Breast epithelium (tissue), 4 donors: ENCODE measurements around the gene OS9. TPM values are rescaled to one million over a fixed set of nuclear protein-coding genes. Genes with fewer than 3 reads are reported as not detected.

Experiments
- DNase-seq, 2 donors: peaks; one replicate each; pipeline ENCODE4 v3.0.0-alpha.2; 2019; ENCODE audit warnings: low spot score in 2 of 2
- H3K27ac ChIP-seq, 2 donors: fragments of 200-600 bp; sonication (generic) in 1 of 2; one replicate each; pipeline ENCODE4 v1.5.1; 2016 to 2019; ENCODE audit warnings: mild to moderate bottlenecking in 1 of 2
- H3K27me3 ChIP-seq, 2 donors: fragments of 200-600 bp; sonication (generic) in 1 of 2; one replicate each; pipeline versions ENCODE4 v1.5.1 to v1.6.0; 2017 to 2019; ENCODE audit warnings: control low read depth in 1 of 2, mild to moderate bottlenecking in 1 of 2
- H3K36me3 ChIP-seq: fragments of 200-600 bp; one replicate; pipeline ENCODE4 v1.5.1; 2019
- H3K4me1 ChIP-seq, 2 donors: fragments of 200-600 bp; sonication (generic); one replicate each; pipeline ENCODE4 v1.5.1; 2016 to 2019; ENCODE audit warnings: control low read depth in 1 of 2
- H3K4me3 ChIP-seq, 3 donors: fragments of 200-600 bp; sonication (generic); 1 replicate in 2 of 3; 2 replicates in 1 of 3; pipeline ENCODE4 v1.5.1; 2016 to 2019; ENCODE audit warnings: mild to moderate bottlenecking in 3 of 3, moderate library complexity in 2 of 3
- H3K9me3 ChIP-seq, 2 donors: fragments of 200-600 bp; sonication (generic) in 1 of 2; one replicate each; pipeline ENCODE4 v1.5.1; 2016 to 2019; ENCODE audit warnings: control low read depth in 1 of 2
- POLR2A ChIP-seq: fragments of 450-650 bp; IDR thresholded peaks from one replicate; pipeline ENCODE4 v1.6.1; 2016; ENCODE audit warnings: antibody characterized with exemption, mild to moderate bottlenecking, moderate library complexity
- POLR2AphosphoS5 ChIP-seq, 3 donors: sonication (generic); formaldehyde crosslinking; IDR thresholded peaks; one replicate each; pipeline ENCODE4 v1.6.1; 2017; ENCODE audit warnings: antibody characterized with exemption in 3 of 3
- intact Hi-C: fragments of 100-400 bp; cut with DNase I; formaldehyde crosslinking; loops from one replicate; pipeline ENCODE4 v1.15.1; 2023; ENCODE audit warnings: low total_unique reads
- total RNA-seq, 3 donors: library from RNA; depleted of rRNA; stranded (reverse); fragments of >200 nt; gene quantifications; one replicate each; pipeline ENCODE4 v1.1.0, GENCODE V29; 2016
- TF ChIP-seq, protein P1 (sequence below), 3 donors: fragments of 450-650 bp; IDR thresholded peaks; one replicate each; pipeline ENCODE4 v1.5.1; 2016 to 2017; ENCODE audit warnings: antibody characterized with exemption in 3 of 3, mild to moderate bottlenecking in 3 of 3, moderate library complexity in 3 of 3

The OS9 gene
- total RNA-seq, 3 donors from 2014 or later = 184 to 431 (median 213) TPM

DNA sequence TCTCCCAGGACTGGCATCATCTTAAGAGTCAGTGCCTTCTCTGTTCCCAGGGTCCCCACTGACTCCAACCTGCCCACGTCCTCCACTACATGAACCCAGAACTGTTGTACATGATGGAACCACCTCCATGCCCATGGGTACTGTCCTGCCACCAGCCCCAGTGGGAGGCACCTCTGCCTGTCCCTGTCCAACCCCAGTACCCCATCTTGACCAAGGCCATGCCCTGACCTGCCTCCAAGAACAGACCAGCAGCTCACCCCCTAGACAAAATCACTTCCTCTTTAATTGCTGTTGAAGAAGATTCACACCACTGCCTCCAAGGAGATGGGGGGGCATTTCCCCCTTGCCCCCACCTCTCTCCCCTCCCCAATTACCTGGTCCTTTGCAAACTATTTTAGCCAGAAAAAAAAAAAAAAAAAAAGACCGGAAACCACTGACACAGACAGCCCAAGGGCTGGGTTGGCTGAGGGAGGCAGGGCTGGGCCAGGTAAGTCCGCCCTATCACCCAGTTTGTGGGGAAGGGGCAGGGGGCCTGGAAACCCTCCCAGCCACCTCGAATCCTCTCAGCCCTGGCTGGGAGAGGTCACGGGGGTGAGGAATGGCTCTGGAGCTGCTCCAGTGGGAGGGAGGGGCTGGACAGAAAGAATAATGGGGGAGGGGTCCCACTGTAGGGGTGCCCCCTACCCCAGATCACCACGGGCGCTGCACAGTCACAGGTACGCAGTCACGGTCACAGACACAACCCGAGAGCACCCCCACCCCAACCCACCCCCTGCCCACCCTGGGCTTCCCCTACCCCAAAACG, 31.2 kb downstream of the OS9 start:
- H3K4me1 ChIP-seq = peaks cover 0 to 5% of the 10 kb centered on the region in 2 donors

DNA sequence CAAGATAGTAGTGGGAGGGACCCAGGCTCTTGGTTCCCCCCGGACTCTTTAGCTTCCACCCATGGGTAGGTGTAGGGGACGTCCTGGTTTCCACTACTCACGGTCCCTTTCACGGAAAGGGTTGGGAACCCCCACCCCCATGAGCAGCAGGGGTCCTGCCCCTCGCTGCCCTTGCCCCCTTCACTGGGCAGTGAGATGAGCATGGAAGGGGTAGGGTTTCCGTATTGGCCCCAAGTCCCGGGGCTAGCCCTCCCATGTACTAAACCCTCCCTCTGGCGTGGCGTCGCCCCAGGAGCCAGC, 31.9 kb downstream of the OS9 start:
- intact Hi-C loops = no loop called here
- H3K27ac ChIP-seq = peak overlapping the region; percentile 80 to 91
- no peak for DNase-seq
- peak overlapping the region; percentile 57 to 86 (median 82) for H3K4me3 ChIP-seq
- no peaks in the 10 kb centered on the region for H3K9me3 ChIP-seq
- H3K4me1 ChIP-seq = peaks cover 0 to 5% of the 10 kb centered on the region in 2 donors
- no peaks in the 10 kb centered on the region for H3K36me3 ChIP-seq
- H3K27me3 ChIP-seq = no peaks in the 10 kb centered on the region
- TF ChIP-seq POLR2A (no peak), POLR2AphosphoS5 (IDR thresholded peaks at IDR 0.05) (no peak)
- TF ChIP-seq, protein P1, sequence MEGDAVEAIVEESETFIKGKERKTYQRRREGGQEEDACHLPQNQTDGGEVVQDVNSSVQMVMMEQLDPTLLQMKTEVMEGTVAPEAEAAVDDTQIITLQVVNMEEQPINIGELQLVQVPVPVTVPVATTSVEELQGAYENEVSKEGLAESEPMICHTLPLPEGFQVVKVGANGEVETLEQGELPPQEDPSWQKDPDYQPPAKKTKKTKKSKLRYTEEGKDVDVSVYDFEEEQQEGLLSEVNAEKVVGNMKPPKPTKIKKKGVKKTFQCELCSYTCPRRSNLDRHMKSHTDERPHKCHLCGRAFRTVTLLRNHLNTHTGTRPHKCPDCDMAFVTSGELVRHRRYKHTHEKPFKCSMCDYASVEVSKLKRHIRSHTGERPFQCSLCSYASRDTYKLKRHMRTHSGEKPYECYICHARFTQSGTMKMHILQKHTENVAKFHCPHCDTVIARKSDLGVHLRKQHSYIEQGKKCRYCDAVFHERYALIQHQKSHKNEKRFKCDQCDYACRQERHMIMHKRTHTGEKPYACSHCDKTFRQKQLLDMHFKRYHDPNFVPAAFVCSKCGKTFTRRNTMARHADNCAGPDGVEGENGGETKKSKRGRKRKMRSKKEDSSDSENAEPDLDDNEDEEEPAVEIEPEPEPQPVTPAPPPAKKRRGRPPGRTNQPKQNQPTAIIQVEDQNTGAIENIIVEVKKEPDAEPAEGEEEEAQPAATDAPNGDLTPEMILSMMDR (IDR thresholded peaks at IDR 0.05) = no peak

More for the DNA sequence above, 31.2 kb downstream of the OS9 start:
- H3K27ac ChIP-seq = no peak overlapping the region
- no peaks in the 10 kb centered on the region for H3K27me3 ChIP-seq
- TF ChIP-seq POLR2AphosphoS5 (IDR thresholded peaks at IDR 0.05) = no peak
- TF ChIP-seq, protein P1 (IDR thresholded peaks at IDR 0.05) = no peak
- TF ChIP-seq POLR2A = no peak
- peak in 1 of 2 donors; percentile 14 for DNase-seq
- intact Hi-C loops = no loop called here
- no peaks in the 10 kb centered on the region for H3K9me3 ChIP-seq
- no peaks in the 10 kb centered on the region for H3K36me3 ChIP-seq
- H3K4me3 ChIP-seq = peak overlapping the region in 1 of 3 donors; percentile 82

DNA sequence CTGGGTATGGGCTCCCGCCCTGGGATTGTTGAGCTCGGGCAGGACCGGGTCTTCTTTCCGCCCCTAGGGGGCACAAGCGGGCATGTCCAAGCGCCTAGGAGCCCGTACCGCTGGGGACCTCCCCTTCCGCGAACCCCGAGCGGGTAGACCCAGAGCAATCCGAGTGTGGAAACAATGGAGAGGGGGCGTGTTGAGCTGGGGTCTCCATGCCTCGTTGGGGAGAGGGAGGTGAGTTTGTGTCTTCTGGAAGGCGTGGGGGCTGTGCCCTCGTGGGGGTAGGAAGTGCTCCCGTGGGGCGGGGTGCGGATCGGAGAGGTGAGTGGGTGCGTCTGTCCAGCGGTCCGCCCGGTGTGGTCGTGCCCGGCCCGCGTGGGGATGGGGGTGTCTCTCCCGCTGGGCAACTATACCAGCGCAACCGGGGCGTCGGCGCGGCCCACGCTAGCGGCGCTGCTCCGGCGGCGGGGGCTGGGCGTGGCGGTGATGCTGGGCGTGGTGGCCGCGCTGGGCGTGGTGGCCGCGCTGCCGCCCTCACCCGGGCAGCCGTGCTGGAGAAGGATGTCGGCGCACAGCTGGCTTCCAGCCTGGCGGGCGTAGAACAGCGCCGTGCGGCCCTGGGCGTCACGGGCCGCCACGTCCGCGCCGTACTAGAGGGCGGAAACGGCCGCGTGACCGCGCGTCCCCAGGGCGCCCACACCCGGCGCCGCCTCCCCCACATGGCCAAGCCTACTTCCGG, 32.4 kb downstream of the OS9 start:
- intact Hi-C loops = no loop called here
- H3K27ac ChIP-seq = peak overlapping the region; percentile 80 to 91
- no peak for TF ChIP-seq POLR2A
- TF ChIP-seq, protein P1 (IDR thresholded peaks at IDR 0.05) = peak; percentile 62 to 82 (median 71)
- no peaks in the 10 kb centered on the region for H3K9me3 ChIP-seq
- peaks cover 0 to 5% of the 10 kb centered on the region in 2 donors for H3K4me1 ChIP-seq
- no peaks in the 10 kb centered on the region for H3K36me3 ChIP-seq
- peak; percentile 72 to 89 for DNase-seq
- H3K27me3 ChIP-seq = no peaks in the 10 kb centered on the region
- peak overlapping the region; percentile 57 to 86 (median 82) for H3K4me3 ChIP-seq

DNA sequence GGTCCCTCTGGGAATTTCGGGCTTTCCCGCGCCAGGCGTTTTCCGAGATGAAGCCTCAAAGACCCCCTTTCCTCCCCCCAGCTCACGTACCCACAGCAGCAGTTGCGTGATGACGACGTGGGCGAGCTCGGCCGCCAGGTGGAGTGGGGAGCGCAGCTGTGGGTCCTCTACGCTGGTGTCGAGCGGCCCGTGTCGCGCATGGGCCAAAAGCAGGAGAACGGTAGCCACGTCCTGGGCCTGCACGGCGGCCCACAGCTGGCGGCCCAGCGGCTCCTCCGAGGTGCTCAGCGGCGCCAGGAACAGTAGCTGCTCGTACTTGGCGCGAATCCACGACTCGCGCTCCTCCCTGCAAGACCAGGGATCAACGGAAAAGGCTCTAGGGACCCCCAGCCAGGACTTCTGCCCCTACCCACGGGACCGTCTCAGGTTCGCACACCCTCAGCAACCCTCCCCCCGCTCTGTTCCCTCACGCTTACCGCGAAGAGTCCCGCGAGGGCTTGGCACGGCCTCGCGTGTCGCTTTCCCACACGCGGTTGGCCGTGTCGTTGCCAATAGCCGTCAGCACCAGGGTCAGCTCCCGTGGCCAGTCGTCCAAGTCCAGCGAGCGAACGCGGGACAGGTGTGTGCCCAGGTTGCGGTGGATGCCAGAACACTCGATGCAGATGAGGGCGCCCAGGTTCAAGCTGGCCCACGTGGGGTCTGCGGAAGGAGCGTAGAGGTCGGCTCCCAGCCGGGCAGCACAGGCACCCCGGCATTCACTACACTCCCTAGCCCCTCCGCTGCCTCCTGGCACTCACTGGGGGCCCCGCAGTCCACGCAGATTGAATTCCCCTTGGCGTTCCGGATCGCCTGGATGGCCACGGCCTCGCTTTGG, 33.2 kb downstream of the OS9 start:
- Histone ChIP-seq H3K9me3 (no peaks in the 10 kb centered on the region), H3K36me3 (no peaks in the 10 kb centered on the region), H3K4me3 (peak overlapping the region; percentile 57 to 86 (median 82)), H3K27ac (peak overlapping the region; percentile 80 to 91), H3K4me1 (peaks cover 0 to 5% of the 10 kb centered on the region in 2 donors), H3K27me3 (no peaks in the 10 kb centered on the region)
- intact Hi-C loops = no loop called here
- TF ChIP-seq, protein P1 (IDR thresholded peaks at IDR 0.05) = peak; percentile 35 to 52 (median 43)
- no peak for TF ChIP-seq POLR2A
- DNase-seq = peak in 1 of 2 donors; percentile 34
